SK-N-SH (cell line): ENCODE measurements around the gene NCOA4. TPM values are rescaled to one million over a fixed set of nuclear protein-coding genes. Genes with fewer than 3 reads are reported as not detected.

Experiments used
- CTCF ChIA-PET: fragments of 300-600, 350-600 bp; formaldehyde crosslinking; extraction: SDS; loops from one replicate; lab custom pipeline; 2021; lab: Yijun Ruan, JAX
- POLR2A ChIA-PET: fragments of 350-600 bp; sonication (Branson Sonifier 250); formaldehyde crosslinking; extraction: SDS; loops from one replicate; lab custom pipeline; 2020; ENCODE audit warnings: antibody characterized with exemption, inconsistent platforms; lab: Yijun Ruan, JAX
- DNase-seq: peaks from one replicate; pipeline ENCODE4 v3.0.0; 2012
- H2AFZ ChIP-seq: fragments of 200-600 bp; sonication (generic); 2 replicates; pipeline ENCODE4 v1.8.1; 2016; ENCODE audit warnings: antibody characterized with exemption, mild to moderate bottlenecking, low read depth
- H3F3A ChIP-seq: fragments of 200-600 bp; sonication (generic); replicated peaks from 2 replicates; pipeline ENCODE3; 2016; ENCODE audit warnings: antibody characterized with exemption, mild to moderate bottlenecking; ENCODE audit not compliant: insufficient read depth
- H3K27ac ChIP-seq, 2 experiments: fragments of 200-500 bp in 1 of 2; fragments of 200-600 bp in 1 of 2; sonication (Bioruptor generic) in 1 of 2; sonication (generic), shearing (Covaris generic) in 1 of 2; 2 replicates each; pipeline versions ENCODE4 v1.5.1 to v1.6.1; 2014 to 2016; ENCODE audit warnings: low read depth in 2 of 2, inconsistent platforms in 1 of 2, low read length in 1 of 2, mild to moderate bottlenecking in 1 of 2, mixed read lengths in 1 of 2
- H3K27me3 ChIP-seq: fragments of 200-600 bp; sonication (generic), shearing (Covaris generic); 2 replicates; pipeline ENCODE4 v1.6.1; 2016; ENCODE audit warnings: mixed run types; ENCODE audit not compliant: insufficient read depth
- H3K36me3 ChIP-seq, 2 experiments: fragments of 200-500 bp in 1 of 2; fragments of 200-600 bp in 1 of 2; sonication (Bioruptor generic) in 1 of 2; sonication (generic) in 1 of 2; replicated peaks in 1 of 2; 2 replicates each; pipeline versions ENCODE3 to v1.5.1; 2014 to 2016; ENCODE audit warnings: low read length in 1 of 2, mild to moderate bottlenecking in 1 of 2; ENCODE audit not compliant: insufficient read depth in 2 of 2, control insufficient read depth in 1 of 2
- H3K4me1 ChIP-seq, 2 experiments: fragments of 200-500 bp in 1 of 2; fragments of 200-600 bp in 1 of 2; sonication (Bioruptor generic) in 1 of 2; sonication (generic), shearing (Covaris generic) in 1 of 2; 2 replicates each; pipeline versions ENCODE4 v1.5.1 to v1.6.1; 2014 to 2016; ENCODE audit warnings: low read depth in 1 of 2, low read length in 1 of 2, mixed run types in 1 of 2; ENCODE audit not compliant: insufficient read depth in 2 of 2, control insufficient read depth in 1 of 2
- H3K4me2 ChIP-seq: fragments of 200-600 bp; sonication (generic), shearing (Covaris generic); 2 replicates; pipeline ENCODE4 v1.6.1; 2017; ENCODE audit warnings: mixed run types
- H3K4me3 ChIP-seq, 2 experiments: fragments of 200-500 bp in 1 of 2; fragments of 200-600 bp in 1 of 2; sonication (Bioruptor generic) in 1 of 2; sonication (generic), shearing (Covaris generic) in 1 of 2; 2 replicates each; pipeline versions ENCODE4 v1.5.1 to v1.8.1; 2014 to 2016; ENCODE audit warnings: low read depth in 2 of 2, inconsistent platforms in 1 of 2, low read length in 1 of 2, mild to moderate bottlenecking in 1 of 2, mixed read lengths in 1 of 2, moderate library complexity in 1 of 2
- H3K79me2 ChIP-seq: fragments of 200-600 bp; sonication (generic); 2 replicates; pipeline ENCODE4 v1.8.1; 2017; ENCODE audit warnings: mild to moderate bottlenecking; ENCODE audit not compliant: insufficient read depth
- H3K9ac ChIP-seq: fragments of 200-600 bp; sonication (generic); 2 replicates; pipeline ENCODE4 v1.6.1; 2017; ENCODE audit warnings: mixed run types
- H3K9me2 ChIP-seq: fragments of 200-600 bp; sonication (generic); 2 replicates; pipeline ENCODE4 v1.6.1; 2017; ENCODE audit warnings: mixed run types
- H3K9me3 ChIP-seq: fragments of 200-600 bp; sonication (generic); 2 replicates; pipeline ENCODE4 v1.6.1; 2017; ENCODE audit warnings: mixed run types, mild to moderate bottlenecking, moderate library complexity
- H4K20me1 ChIP-seq: fragments of 200-600 bp; sonication (generic); 2 replicates; pipeline ENCODE4 v1.6.1; 2017; ENCODE audit warnings: mild to moderate bottlenecking, mixed run types; ENCODE audit not compliant: insufficient read depth
- CHD2 ChIP-seq: fragments of 150-350 bp; IDR thresholded peaks from 2 replicates; pipeline ENCODE4 v1.6.1; 2018; ENCODE audit warnings: low read length; ENCODE audit not compliant: partially characterized antibody
- ELF1 ChIP-seq: IDR thresholded peaks from 2 replicates; pipeline ENCODE4 v1.4.0; 2012
- EZH2phosphoT487 ChIP-seq: fragments of 200-600 bp; sonication (generic); IDR thresholded peaks from 2 replicates; pipeline ENCODE4 v1.6.1; 2017; ENCODE audit warnings: low read depth, mixed run types, mild to moderate bottlenecking, antibody characterized with exemption, moderate library complexity, borderline replicate concordance
- FOXJ3 ChIP-seq: sonication (generic); formaldehyde crosslinking; IDR thresholded peaks from 2 replicates; pipeline ENCODE4 v1.5.1; 2020; ENCODE audit warnings: mild to moderate bottlenecking, missing genetic modification reagents
- FOXM1 ChIP-seq: IDR thresholded peaks from 2 replicates; pipeline ENCODE4 v1.4.0; 2012; ENCODE audit warnings: low read depth, mild to moderate bottlenecking
- GABPA ChIP-seq: IDR thresholded peaks from 2 replicates; pipeline ENCODE4 v1.4.0; 2012; ENCODE audit warnings: low read depth, mild to moderate bottlenecking
- GATA2 ChIP-seq: sonication (generic); formaldehyde crosslinking; IDR thresholded peaks from 2 replicates; pipeline ENCODE4 v1.5.0; 2020; ENCODE audit warnings: mild to moderate bottlenecking, missing genetic modification reagents
- JUND ChIP-seq: IDR thresholded peaks from 2 replicates; pipeline ENCODE4 v1.4.0; 2012
- MEF2A ChIP-seq: IDR thresholded peaks from 2 replicates; pipeline ENCODE4 v1.4.0; 2012; ENCODE audit warnings: low read depth, borderline replicate concordance
- MXI1 ChIP-seq: IDR thresholded peaks from 2 replicates; pipeline ENCODE4 v1.6.1; 2012; ENCODE audit warnings: mild to moderate bottlenecking, low read depth, low read length, improper control_type of control experiment
- NFIC ChIP-seq: IDR thresholded peaks from 2 replicates; pipeline ENCODE4 v1.4.0; 2012; ENCODE audit warnings: borderline replicate concordance
- POLR2AphosphoS5 ChIP-seq: IDR thresholded peaks from 2 replicates; pipeline ENCODE4 v1.6.1; 2012; ENCODE audit warnings: low read depth, low read length
- RFX5 ChIP-seq: IDR thresholded peaks from 2 replicates; pipeline ENCODE4 v1.6.1; 2012; ENCODE audit warnings: mild to moderate bottlenecking, improper control_type of control experiment, low read length
- RXRA ChIP-seq: IDR thresholded peaks from 2 replicates; pipeline ENCODE4 v1.4.0; 2012; ENCODE audit warnings: low read depth, mild to moderate bottlenecking, borderline replicate concordance
- SIN3A ChIP-seq: IDR thresholded peaks from 2 replicates; pipeline ENCODE4 v1.6.1; 2012; ENCODE audit warnings: low read depth, mild to moderate bottlenecking, low read length, moderate library complexity, borderline replicate concordance
- SMC3 ChIP-seq: IDR thresholded peaks from 2 replicates; pipeline ENCODE4 v1.6.1; 2012; ENCODE audit warnings: low read depth, low read length, improper control_type of control experiment
- TAF1 ChIP-seq: IDR thresholded peaks from 2 replicates; pipeline ENCODE4 v1.6.1; 2012; ENCODE audit warnings: low read depth, mild to moderate bottlenecking, low read length, moderate library complexity, borderline replicate concordance
- TEAD4 ChIP-seq: IDR thresholded peaks from 2 replicates; pipeline ENCODE4 v1.4.0; 2012; ENCODE audit warnings: mild to moderate bottlenecking, borderline replicate concordance; ENCODE audit not compliant: insufficient read depth
- YY1 ChIP-seq: IDR thresholded peaks from 2 replicates; pipeline ENCODE4 v1.4.0; 2012; ENCODE audit warnings: low read depth, mild to moderate bottlenecking
- WGBS: methylation state at CpG from one replicate; pipeline ENCODE4 v1.1.6; 2017; ENCODE audit warnings: low lambda C conversion rate; 5-methylcytosine and 5-hydroxymethylcytosine counted together
- polyA plus RNA-seq, 3 experiments: library from polyadenylated mRNA; depleted of rRNA; stranded (reverse); fragments of >200 nt; gene quantifications; 2 replicates each; pipeline ENCODE4 v1.2.3, GENCODE V29; 2012
- TF ChIP-seq, protein P1 (sequence below): IDR thresholded peaks from 2 replicates; pipeline ENCODE4 v1.6.1; 2012; ENCODE audit warnings: mild to moderate bottlenecking, low read depth, low read length, moderate library complexity
- TF ChIP-seq, protein P2 (sequence below): IDR thresholded peaks from 2 replicates; pipeline ENCODE4; 2012
- TF ChIP-seq, protein P3 (sequence below): IDR thresholded peaks from 2 replicates; pipeline ENCODE4 v1.4.0; 2012; ENCODE audit warnings: low read depth
- TF ChIP-seq, protein P4 (sequence below): fragments of 200-600 bp; sonication (generic); IDR thresholded peaks from 2 replicates; pipeline ENCODE4 v1.6.1; 2017; ENCODE audit warnings: antibody characterized with exemption, mild to moderate bottlenecking, moderate library complexity
- TF ChIP-seq, protein P5 (sequence below): IDR thresholded peaks from 2 replicates; pipeline ENCODE4 v1.4.0; 2012; ENCODE audit warnings: low read depth, borderline replicate concordance

The NCOA4 gene
- 30.3 and 44.9 TPM in 2 replicates for polyA plus RNA-seq (2012; rRNA removed)
- 46.0 and 47.0 TPM in 2 replicates for polyA plus RNA-seq (2012; cell fraction: cytosol; rRNA removed)
- polyA plus RNA-seq (2012; cell fraction: nucleus; rRNA removed) = 16.1 and 30.8 TPM in 2 replicates

DNA sequence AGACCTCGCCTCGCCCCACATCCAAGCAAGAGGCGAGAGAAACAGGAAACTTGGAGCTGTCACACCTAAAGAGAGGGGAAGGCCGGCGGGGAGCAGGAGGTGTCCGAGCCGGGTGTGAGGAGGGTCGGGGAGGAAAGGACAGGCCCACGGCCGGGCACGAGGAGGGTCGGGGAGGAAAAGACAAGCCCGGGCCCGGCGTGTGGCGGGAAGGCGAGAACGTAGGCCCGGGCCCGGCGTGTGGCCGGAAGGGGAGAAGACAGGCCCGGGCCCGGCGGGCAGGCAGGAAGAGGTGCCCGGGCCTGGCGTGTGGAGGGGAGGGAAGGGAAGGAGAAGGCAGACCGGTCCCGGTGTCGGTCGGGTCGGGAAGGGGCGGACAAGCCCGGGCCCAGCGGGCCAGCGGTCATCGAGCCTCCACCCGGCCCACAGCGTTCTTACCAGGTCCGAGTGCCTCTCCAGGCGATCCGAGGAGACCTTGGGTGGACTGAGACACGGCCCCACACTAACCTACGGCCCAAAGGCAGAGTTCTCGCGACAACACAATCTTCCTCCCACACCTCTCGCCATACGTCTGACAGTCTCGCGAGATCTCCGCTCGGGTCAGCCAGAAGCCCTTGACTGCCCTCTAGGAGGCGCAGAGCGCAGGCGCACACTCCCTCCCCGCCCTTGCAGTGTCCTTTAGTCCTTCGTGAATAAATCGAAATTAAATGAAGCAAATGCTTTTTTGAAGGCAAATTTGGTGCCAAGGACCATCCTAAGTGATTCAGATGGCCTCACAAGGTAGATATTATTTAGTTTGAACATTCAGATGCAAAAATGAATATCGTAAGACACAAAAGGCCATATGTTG lies at the start of gene NCOA4:
Gene NCOA4 (minus strand): TSS at position 533 of the 847 bp plus-strand sequence. CDS start 13,943 bp downstream, outside the sequence.
- peak; percentile 98 for DNase-seq
- H3F3A ChIP-seq = peaks cover 8% of the 10 kb centered on the region
- H3K27me3 ChIP-seq = no peaks in the 10 kb centered on the region
- 1% methylated on average over 37 of the region's 59 CpGs for WGBS
- peaks cover 24% of the 10 kb centered on the region for H4K20me1 ChIP-seq
- ChIA-PET POLR2A (no interaction called here), CTCF (interaction anchor here (3.1 kb wide), 1 partner anchor 12 kb away, joined by 24 read pairs; no protein-coding TSS in a partner anchor)
- H3K4me3 ChIP-seq = peak within 1 kb of the TSS; percentile 79 to 94
- peak within 1 kb of the TSS; percentile 99 for H2AFZ ChIP-seq
- H3K4me2 ChIP-seq = peak within 1 kb of the TSS; percentile 90
- H3K79me2 ChIP-seq = peaks cover 49% of the 10 kb centered on the region
- H3K9me3 ChIP-seq = no peaks in the 10 kb centered on the region
- H3K4me1 ChIP-seq = peaks cover 5 to 18% of the 10 kb centered on the region in 2 experiments; a peak in 3 of 4 replicates
- peak within 1 kb of the TSS; percentile 90 for H3K9ac ChIP-seq
- H3K36me3 ChIP-seq = peaks cover 0 to 3% of the 10 kb centered on the region in 2 experiments
- H3K9me2 ChIP-seq = no peaks in the 10 kb centered on the region
- H3K27ac ChIP-seq = peak within 1 kb of the TSS; percentile 59 to 81
- TF ChIP-seq ELF1 (no peak), MEF2A (no peak), TEAD4 (no peak), SIN3A (peak; percentile 99), FOXJ3 (CRISPR knock-in tag) (no peak), RFX5 (no peak), FOXM1 (no peak), GATA2 (CRISPR knock-in tag) (no peak), CHD2 (peak; percentile 100), JUND (no peak), SMC3 (no peak), TAF1 (peak; percentile 35; the same call in 1 of the 2 replicates), MXI1 (peak; percentile 89; the same call in 1 of the 2 replicates), GABPA (0 out of 2 replicates have a peak, but pooled peaks have one; percentile 23), POLR2AphosphoS5 (peak; percentile 71), YY1 (no peak), RXRA (no peak), NFIC (no peak), EZH2phosphoT487 (no peak)
- TF ChIP-seq, protein P1, sequence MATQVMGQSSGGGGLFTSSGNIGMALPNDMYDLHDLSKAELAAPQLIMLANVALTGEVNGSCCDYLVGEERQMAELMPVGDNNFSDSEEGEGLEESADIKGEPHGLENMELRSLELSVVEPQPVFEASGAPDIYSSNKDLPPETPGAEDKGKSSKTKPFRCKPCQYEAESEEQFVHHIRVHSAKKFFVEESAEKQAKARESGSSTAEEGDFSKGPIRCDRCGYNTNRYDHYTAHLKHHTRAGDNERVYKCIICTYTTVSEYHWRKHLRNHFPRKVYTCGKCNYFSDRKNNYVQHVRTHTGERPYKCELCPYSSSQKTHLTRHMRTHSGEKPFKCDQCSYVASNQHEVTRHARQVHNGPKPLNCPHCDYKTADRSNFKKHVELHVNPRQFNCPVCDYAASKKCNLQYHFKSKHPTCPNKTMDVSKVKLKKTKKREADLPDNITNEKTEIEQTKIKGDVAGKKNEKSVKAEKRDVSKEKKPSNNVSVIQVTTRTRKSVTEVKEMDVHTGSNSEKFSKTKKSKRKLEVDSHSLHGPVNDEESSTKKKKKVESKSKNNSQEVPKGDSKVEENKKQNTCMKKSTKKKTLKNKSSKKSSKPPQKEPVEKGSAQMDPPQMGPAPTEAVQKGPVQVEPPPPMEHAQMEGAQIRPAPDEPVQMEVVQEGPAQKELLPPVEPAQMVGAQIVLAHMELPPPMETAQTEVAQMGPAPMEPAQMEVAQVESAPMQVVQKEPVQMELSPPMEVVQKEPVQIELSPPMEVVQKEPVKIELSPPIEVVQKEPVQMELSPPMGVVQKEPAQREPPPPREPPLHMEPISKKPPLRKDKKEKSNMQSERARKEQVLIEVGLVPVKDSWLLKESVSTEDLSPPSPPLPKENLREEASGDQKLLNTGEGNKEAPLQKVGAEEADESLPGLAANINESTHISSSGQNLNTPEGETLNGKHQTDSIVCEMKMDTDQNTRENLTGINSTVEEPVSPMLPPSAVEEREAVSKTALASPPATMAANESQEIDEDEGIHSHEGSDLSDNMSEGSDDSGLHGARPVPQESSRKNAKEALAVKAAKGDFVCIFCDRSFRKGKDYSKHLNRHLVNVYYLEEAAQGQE = no peak
- TF ChIP-seq, protein P2, sequence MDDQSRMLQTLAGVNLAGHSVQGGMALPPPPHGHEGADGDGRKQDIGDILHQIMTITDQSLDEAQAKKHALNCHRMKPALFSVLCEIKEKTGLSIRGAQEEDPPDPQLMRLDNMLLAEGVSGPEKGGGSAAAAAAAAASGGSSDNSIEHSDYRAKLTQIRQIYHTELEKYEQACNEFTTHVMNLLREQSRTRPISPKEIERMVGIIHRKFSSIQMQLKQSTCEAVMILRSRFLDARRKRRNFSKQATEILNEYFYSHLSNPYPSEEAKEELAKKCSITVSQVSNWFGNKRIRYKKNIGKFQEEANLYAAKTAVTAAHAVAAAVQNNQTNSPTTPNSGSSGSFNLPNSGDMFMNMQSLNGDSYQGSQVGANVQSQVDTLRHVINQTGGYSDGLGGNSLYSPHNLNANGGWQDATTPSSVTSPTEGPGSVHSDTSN = no peak
- TF ChIP-seq, protein P3, sequence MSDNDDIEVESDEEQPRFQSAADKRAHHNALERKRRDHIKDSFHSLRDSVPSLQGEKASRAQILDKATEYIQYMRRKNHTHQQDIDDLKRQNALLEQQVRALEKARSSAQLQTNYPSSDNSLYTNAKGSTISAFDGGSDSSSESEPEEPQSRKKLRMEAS = peak; percentile 58; the same call in 1 of the 2 replicates
- TF ChIP-seq, protein P4, sequence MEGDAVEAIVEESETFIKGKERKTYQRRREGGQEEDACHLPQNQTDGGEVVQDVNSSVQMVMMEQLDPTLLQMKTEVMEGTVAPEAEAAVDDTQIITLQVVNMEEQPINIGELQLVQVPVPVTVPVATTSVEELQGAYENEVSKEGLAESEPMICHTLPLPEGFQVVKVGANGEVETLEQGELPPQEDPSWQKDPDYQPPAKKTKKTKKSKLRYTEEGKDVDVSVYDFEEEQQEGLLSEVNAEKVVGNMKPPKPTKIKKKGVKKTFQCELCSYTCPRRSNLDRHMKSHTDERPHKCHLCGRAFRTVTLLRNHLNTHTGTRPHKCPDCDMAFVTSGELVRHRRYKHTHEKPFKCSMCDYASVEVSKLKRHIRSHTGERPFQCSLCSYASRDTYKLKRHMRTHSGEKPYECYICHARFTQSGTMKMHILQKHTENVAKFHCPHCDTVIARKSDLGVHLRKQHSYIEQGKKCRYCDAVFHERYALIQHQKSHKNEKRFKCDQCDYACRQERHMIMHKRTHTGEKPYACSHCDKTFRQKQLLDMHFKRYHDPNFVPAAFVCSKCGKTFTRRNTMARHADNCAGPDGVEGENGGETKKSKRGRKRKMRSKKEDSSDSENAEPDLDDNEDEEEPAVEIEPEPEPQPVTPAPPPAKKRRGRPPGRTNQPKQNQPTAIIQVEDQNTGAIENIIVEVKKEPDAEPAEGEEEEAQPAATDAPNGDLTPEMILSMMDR = peak; percentile 73
- TF ChIP-seq, protein P5, sequence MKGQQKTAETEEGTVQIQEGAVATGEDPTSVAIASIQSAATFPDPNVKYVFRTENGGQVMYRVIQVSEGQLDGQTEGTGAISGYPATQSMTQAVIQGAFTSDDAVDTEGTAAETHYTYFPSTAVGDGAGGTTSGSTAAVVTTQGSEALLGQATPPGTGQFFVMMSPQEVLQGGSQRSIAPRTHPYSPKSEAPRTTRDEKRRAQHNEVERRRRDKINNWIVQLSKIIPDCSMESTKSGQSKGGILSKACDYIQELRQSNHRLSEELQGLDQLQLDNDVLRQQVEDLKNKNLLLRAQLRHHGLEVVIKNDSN = no peak
